ENCODE data around the gene ASAH2B.
"Not testable (repeated sequence)": the region's sequence is repeated elsewhere in the genome, so short reads cannot be mapped to it uniquely, and the experiment has no call there.

Gene ASAH2B

GRCh38 chr10:50739618-50740292 is at the start of gene ASAH2B:
Gene ASAH2B, plus strand, starts transcription at chr10:50739936. Its CDS starts 5,195 bp downstream, at chr10:50745131.
- peak; percentile 82 for DNase-seq

GRCh38 chr10:50697819-50698218 is 41.9 kb upstream of the ASAH2B start:
- DNase-seq, result not testable (repeated sequence)

GRCh38 chr10:50701947-50702346 is 37.8 kb upstream of the ASAH2B start:
- DNase-seq, result not testable (repeated sequence)

DNA sequence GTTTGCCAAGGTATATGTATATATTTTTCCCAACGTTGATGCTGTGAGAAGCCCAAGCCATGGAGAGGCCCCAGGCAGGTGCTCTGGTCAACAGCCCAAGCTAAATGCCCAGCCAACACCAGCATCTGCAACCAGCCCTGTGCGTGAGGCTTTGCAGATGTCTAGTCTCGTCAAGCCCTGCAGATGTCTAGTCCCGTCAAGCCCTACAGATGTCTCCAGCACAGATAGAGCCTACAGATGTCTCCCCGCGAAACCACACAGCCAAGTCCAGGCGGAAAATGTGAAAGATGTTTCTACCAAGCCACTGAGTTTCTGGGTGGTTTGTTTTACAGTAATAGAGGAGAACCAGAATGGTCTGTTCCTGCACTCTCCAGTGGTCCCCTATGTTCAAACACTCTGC is 36.7 kb upstream of the ASAH2B start:
- DNase-seq, result not testable (repeated sequence)

- peak; percentile 37 for DNase-seq
These were observed 35.2 kb upstream of the ASAH2B start for GRCh38 chr10:50704436-50705079.

DNA sequence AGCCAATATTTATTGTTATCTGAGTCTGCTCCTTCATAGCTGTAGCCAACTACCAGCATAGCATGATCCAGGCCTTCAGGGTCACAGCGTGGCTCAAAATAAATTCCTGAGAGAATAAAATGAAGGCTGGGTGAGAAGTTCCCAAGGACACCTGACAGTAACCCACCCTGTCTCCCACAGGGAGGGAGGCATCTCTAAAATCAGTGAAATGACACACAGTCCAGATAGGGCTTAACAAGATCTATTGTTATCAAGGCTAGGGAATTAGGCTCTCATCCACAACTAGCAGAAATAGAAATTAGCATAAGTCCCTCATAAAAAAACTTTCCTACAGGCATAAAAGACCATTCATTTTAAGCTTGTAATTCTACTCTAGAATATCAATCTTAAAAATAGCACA is 33.7 kb upstream of the ASAH2B start:
- DNase-seq, result not testable (repeated sequence)

DNA sequence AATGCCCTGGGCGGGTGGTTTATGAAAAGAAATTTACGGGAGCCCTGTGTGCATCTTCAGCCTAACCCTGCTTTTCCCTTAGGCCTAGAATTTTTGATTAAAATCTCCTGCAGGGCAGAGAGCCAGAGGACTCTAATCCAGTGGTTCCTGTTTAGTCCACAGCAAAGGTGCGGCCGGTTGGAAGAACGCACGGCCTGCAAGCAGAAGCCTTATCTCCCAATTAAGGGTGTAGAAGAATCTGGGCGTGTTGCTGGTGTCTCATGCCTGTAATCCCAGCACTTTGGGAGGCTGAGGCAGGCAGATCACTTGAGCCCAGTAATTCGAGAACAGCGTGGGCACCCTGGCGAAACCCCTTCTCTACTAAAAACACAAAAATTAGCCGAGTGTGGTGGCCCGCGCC is 29.5 kb upstream of the ASAH2B start:
- DNase-seq, result not testable (repeated sequence)

GRCh38 chr10:50723812-50724211 is 15.9 kb upstream of the ASAH2B start:
- not testable (repeated sequence) for DNase-seq

GRCh38 chr10:50728112-50728511 is 11.6 kb upstream of the ASAH2B start:
- DNase-seq, result not testable (repeated sequence)

DNA sequence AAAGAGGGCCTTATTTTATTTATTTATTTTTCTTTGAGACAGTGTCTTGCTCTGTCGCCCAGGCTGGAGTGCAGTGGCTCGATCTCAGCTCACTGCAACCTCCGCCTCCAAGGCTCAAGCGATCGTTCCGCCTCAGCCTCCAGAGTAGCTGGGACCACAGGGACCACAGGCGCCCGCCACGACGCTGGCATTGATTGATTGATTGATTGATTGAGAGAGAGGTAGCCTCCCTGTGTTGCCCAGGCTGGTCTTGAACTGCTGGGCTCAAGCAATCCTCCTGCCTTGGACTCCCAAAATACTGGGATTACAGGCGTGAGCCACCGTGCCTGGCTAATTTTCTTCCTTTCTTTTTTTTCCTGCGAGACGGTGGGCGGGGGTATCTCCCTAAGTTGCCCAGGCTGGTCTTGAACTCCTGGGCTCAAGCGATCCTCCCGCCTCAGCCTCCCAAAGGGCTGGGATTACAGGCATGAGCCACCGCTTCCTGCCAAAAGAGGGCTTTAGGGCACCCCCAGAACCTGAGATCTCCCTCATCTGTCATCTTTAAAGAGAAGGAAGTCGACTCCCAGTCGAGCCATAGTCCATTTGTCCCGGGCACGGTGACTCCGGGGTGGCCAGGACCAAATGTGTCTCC is 634 bp upstream of the ASAH2B start:
- not testable (repeated sequence) for DNase-seq

- DNase-seq, result peak; percentile 38
These were observed 535 bp downstream of the ASAH2B start for GRCh38 chr10:50740293-50740648.

DNA sequence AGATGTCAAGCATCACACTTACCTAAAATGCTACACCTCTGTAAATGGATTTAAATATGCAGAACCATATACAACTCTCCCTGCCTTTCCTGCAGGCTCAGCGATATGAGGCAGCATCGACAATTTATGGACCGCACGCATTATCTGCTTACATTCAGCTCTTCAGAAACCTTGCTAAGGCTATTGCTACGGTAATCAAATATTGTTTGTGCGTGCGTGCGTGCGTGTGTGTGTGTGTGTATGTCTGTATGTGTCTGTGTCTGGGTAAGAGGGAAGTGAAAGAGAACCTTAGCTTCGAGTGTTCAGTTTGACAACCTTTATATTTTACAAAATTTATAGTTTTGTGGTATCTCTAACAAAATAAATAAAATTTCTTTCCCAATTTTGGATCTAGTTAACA is 3.1 kb downstream of the ASAH2B start:
- DNase-seq, result not testable (repeated sequence)

DNA sequence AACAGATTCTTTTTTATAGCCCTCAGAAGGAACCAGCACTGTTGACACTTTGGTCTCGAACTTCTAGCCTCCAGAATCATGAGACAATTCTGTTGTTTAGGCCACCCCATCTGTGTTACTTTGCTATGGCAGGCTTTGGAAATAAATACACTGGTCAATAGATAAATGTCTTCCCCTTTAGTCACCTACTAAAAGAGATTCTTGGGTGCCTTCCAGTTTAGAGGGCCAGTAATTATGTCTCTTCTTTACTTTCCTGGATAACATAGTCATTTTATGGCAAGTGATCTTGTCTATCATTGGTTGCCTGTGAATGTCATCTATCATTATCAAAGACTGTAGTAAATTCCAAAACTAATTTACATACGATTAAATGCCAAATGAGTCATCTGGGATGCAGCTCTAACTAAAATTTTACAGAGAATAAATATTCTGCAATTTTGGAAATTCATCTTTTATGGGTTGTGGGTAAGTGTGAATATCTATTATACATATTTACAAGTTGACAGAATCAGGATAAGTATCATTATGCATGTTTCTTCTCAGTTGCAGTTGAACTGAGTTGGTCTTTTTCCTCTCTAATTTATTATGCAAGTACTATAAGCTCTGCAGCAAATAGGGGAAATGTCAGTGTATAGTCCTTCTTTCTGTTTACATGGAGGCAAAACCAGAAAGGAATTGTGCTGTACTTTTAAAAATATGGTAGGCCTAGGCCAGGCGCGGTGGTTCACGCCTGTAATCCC is 27.2 kb downstream of the ASAH2B start:
- not testable (repeated sequence) for DNase-seq

GRCh38 chr10:50772042-50772441 is 32.3 kb downstream of the ASAH2B start:
- DNase-seq, result not testable (repeated sequence)

DNA sequence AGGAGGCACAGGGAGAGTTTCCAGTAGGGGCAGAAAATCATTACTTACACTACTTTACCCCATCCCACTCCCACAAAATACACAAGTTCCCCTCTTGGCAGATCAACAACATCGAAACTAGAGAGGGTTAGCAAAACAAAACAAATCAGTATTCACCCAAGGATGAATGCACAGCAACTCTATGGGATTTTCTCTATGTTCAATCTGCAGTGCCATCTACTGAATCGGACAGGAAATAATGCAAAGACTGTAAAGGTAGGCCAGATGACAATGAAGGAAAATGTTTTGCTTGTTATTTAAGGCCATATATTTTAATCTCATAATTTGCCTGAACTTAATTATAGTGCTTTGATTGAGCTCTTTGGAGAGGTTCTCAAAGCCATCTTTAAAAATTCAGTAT is 35.1 kb downstream of the ASAH2B start:
- DNase-seq, result not testable (repeated sequence)

GRCh38 chr10:50780036-50780435 is 40.3 kb downstream of the ASAH2B start:
- not testable (repeated sequence) for DNase-seq

DNA sequence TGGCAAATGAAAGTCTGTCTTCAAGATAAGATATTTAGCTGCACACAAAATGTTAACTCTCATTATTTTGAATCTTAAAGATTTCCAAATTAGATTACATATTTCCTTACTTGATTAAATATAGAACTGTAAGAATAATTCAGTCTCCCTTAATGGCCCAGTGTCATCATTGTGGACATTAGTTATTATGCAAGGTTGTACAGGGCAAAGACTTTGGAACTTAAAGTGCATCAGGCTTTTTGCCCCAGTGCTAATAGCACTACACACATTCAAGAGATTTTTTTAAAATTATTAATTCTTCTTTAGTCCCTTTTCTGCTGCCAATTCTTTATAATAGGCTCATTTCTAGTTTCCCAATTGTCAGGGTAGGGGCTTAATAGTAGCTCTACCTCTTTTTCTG is 42.3 kb downstream of the ASAH2B start:
- not testable (repeated sequence) for DNase-seq

GRCh38 chr10:50787962-50788361 is 48.2 kb downstream of the ASAH2B start:
- not testable (repeated sequence) for DNase-seq

DNA sequence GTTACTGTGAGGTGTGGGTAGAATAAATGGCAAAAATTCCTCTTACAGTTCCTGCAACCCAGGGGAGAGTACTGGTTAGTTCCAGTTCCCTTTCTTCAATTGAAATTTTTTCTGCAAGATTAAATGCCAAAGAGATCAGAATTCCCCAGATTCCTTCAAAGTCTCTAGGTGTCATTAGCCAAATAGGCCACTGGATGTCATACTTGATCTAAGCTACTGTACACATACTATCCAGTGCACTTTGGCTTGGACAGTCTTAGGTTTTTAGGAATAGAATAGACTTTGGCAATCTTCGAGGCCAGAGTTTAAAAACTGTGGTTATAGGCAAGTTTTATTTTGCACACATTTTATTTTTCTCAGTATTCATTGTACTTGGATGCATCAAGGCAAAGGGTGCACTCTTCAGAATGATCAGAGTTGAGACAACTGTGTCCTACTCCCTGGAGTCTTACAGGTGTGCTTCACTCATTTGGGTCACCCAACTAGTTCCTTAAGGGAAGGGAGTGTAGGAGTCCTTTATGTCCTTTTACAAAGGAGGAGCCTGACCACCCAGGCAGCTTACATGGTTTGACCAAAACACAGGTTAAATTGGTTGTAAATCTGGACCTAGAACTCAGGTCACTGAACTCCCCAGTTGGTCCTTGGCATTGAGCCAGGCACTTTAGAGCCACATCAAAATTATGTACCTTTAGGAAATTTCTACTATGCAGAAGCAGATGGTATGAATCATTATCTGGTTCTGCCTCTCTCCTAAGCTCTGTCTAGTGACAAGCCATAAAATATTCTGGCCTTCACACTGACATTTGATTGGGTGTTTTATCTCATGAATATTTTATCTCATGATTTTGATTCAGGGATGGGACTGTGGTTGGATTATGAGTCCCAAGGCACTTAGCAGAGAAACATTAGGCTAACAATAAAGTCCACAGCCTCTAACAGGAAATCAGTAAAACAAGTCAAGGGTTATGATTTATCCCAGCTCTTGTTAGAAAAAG is 49.5 kb downstream of the ASAH2B start:
- peak; percentile 26 for DNase-seq

GRCh38 chr10:50794490-50794889 is 54.8 kb downstream of the ASAH2B start:
- DNase-seq, result no peak

DNA sequence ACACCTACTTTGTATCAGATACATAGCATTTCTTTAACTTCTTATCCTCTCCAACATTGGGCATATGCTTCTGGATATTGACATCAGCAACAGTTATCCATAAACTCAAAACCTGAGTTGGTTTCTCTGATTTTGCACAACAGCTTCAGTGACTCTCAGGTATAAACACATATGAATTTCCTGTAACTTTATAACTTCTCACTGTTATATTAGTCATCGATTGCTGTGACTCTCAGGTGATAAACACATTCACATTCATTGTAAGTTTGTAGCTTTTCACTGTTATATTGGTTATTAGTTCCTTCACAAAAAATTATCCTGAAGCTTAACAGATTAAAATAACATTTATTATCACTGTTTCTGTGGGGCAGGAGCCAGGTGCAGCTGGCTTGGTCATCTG is 57.0 kb downstream of the ASAH2B start:
- no peak for DNase-seq

- no peak for DNase-seq
These were observed 58.6 kb downstream of the ASAH2B start for GRCh38 chr10:50798297-50798696.

Measured in hematopoietic multipotent progenitor cell treated with erythropoietin and hydrocortisone succinate and interleukin-3 and kit ligand, for 6 days (in vitro differentiated cells).